HUES6 (cell line): ENCODE results near the gene NHSL1.

ENCODE experiments used
- H3K27ac ChIP-seq: 2 replicates; pipeline ENCODE4 v1.7.0; 2013; ENCODE audit warnings: low read depth, mild to moderate bottlenecking, low read length, inconsistent platforms
- H3K27me3 ChIP-seq: 2 replicates; pipeline ENCODE4 v1.6.1; 2013; ENCODE audit warnings: low read length; ENCODE audit not compliant: control insufficient read depth, insufficient read depth
- H3K36me3 ChIP-seq: 2 replicates; pipeline ENCODE4 v1.6.1; 2013; ENCODE audit warnings: low read length; ENCODE audit not compliant: control insufficient read depth, insufficient read depth
- H3K4me1 ChIP-seq: 2 replicates; pipeline ENCODE4 v1.6.1; 2013; ENCODE audit warnings: low read length; ENCODE audit not compliant: control insufficient read depth, insufficient read depth
- H3K4me3 ChIP-seq: 2 replicates; pipeline ENCODE4 v1.5.1; 2013; ENCODE audit warnings: low read depth, low read length
- H3K9ac ChIP-seq: one replicate; pipeline ENCODE4 v1.6.1; 2013; ENCODE audit warnings: mild to moderate bottlenecking, low read length
- H3K9me3 ChIP-seq: 2 replicates; pipeline ENCODE4 v1.6.1; 2013; ENCODE audit warnings: low read depth, low read length; ENCODE audit not compliant: control insufficient read depth, insufficient read depth

Gene NHSL1

GRCh38 chr6:138482816-138483215 lies 16.5 kb downstream of the NHSL1 start:
- Histone ChIP-seq H3K27ac (no peak overlapping the region), H3K4me1 (peaks cover 52% of the 10 kb centered on the region), H3K27me3 (no peaks in the 10 kb centered on the region)

GRCh38 chr6:138480279-138480949 lies 18.9 kb downstream of the NHSL1 start:
- Histone ChIP-seq H3K27ac (no peak overlapping the region), H3K9ac (no peak overlapping the region), H3K27me3 (no peaks in the 10 kb centered on the region), H3K36me3 (0 out of 2 replicates have a peak, but pooled peaks cover 4% of the 10 kb centered on the region), H3K9me3 (no peaks in the 10 kb centered on the region), H3K4me1 (peaks cover 31% of the 10 kb centered on the region), H3K4me3 (no peak overlapping the region)

More at GRCh38 chr6:138482816-138483215, 16.5 kb downstream of the NHSL1 start:
- no peak overlapping the region for H3K4me3 ChIP-seq
- H3K36me3 ChIP-seq = 0 out of 2 replicates have a peak, but pooled peaks cover 4% of the 10 kb centered on the region
- no peaks in the 10 kb centered on the region for H3K9me3 ChIP-seq
- H3K9ac ChIP-seq = no peak overlapping the region

DNA sequence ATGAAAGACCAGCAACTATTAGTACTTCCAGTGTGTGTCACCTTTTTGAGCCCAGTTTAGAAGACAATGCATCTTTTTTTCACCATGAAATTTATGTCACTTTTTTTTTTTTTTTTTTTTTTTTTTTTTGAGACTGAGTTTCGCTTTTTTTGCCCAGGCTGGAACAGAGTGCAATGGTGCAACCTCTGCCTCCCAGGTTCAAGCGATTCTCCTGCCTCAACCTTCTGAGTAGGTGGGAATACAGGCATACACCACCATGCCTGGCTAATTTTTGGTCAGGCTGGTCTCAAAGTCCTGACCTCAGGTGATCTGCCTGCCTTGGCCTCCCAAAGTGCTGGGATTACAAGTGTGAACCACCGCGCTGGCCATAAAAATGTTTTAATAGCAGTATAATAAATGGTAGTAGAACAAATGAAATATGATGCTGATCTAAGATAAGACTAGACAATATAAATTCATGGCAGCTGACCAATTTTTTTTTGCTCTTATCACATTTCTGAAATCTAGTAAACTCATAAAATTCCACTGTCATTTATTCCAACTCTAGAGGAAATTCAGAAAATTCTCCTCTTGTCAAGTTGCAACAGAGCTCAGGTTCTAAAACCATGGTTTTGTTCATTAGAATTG lies 21.3 kb downstream of the NHSL1 start:
- H3K4me3 ChIP-seq = no peak overlapping the region
- H3K36me3 ChIP-seq = 0 out of 2 replicates have a peak, but pooled peaks cover 4% of the 10 kb centered on the region
- peaks cover 17% of the 10 kb centered on the region; the same call in 1 of the 2 replicates for H3K4me1 ChIP-seq
- H3K27ac ChIP-seq = no peak overlapping the region
- no peaks in the 10 kb centered on the region for H3K27me3 ChIP-seq
- H3K9ac ChIP-seq = no peak overlapping the region
- H3K9me3 ChIP-seq = no peaks in the 10 kb centered on the region

- Histone ChIP-seq H3K27me3 (no peaks in the 10 kb centered on the region), H3K4me1 (peaks cover 11% of the 10 kb centered on the region; the same call in 1 of the 2 replicates), H3K9me3 (no peaks in the 10 kb centered on the region), H3K36me3 (no peaks in the 10 kb centered on the region), H3K9ac (no peak overlapping the region), H3K4me3 (no peak overlapping the region), H3K27ac (no peak overlapping the region)
Measured at GRCh38 chr6:138476116-138476515, 23.2 kb downstream of the NHSL1 start.

DNA sequence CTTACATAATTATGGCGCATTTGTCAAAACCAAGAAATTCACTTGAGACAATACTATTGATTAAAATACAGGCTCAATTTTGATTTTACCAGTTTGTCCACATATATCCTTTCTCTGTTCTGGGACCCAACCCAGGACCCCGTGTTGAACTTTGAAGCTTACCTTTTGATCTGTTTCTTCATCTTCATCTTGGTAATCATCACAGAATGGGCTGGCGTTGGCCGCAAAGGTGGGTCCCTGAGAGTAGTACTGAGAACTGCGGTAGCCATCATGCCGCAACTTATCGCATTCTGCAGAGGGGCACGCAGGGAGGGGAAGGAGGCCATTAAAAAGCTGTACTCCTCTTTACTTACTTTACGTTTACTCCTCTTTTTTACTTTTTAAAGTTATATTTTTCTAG lies 26.1 kb downstream of the NHSL1 start:
- H3K9ac ChIP-seq = no peak overlapping the region
- 0 out of 2 replicates have a peak, but pooled peaks cover 4% of the 10 kb centered on the region for H3K4me1 ChIP-seq
- no peaks in the 10 kb centered on the region for H3K27me3 ChIP-seq
- no peak overlapping the region for H3K27ac ChIP-seq
- H3K9me3 ChIP-seq = no peaks in the 10 kb centered on the region
- no peak overlapping the region for H3K4me3 ChIP-seq
- no peaks in the 10 kb centered on the region; the same call in none of the 2 replicates for H3K36me3 ChIP-seq

- Histone ChIP-seq H3K9me3 (no peaks in the 10 kb centered on the region), H3K27me3 (no peaks in the 10 kb centered on the region), H3K9ac (no peak overlapping the region), H3K36me3 (peaks cover 12% of the 10 kb centered on the region), H3K27ac (no peak overlapping the region), H3K4me3 (no peak overlapping the region), H3K4me1 (no peaks in the 10 kb centered on the region; the same call in 1 of the 2 replicates)
Measured at GRCh38 chr6:138468320-138469015, 30.8 kb downstream of the NHSL1 start.

GRCh38 chr6:138467901-138468300 lies 31.4 kb downstream of the NHSL1 start:
- H3K27ac ChIP-seq = no peak overlapping the region

GRCh38 chr6:138465007-138465645 lies 34.2 kb downstream of the NHSL1 start:
- Histone ChIP-seq H3K9ac (no peak overlapping the region), H3K27me3 (no peaks in the 10 kb centered on the region), H3K4me3 (no peak overlapping the region), H3K9me3 (no peaks in the 10 kb centered on the region), H3K4me1 (no peaks in the 10 kb centered on the region; the same call in 1 of the 2 replicates), H3K27ac (no peak overlapping the region), H3K36me3 (peaks cover 25% of the 10 kb centered on the region)

More at GRCh38 chr6:138467901-138468300, 31.4 kb downstream of the NHSL1 start:
- Histone ChIP-seq H3K4me1 (no peaks in the 10 kb centered on the region; the same call in 1 of the 2 replicates), H3K27me3 (no peaks in the 10 kb centered on the region), H3K9ac (no peak overlapping the region), H3K4me3 (no peak overlapping the region), H3K36me3 (peaks cover 16% of the 10 kb centered on the region), H3K9me3 (no peaks in the 10 kb centered on the region)

DNA sequence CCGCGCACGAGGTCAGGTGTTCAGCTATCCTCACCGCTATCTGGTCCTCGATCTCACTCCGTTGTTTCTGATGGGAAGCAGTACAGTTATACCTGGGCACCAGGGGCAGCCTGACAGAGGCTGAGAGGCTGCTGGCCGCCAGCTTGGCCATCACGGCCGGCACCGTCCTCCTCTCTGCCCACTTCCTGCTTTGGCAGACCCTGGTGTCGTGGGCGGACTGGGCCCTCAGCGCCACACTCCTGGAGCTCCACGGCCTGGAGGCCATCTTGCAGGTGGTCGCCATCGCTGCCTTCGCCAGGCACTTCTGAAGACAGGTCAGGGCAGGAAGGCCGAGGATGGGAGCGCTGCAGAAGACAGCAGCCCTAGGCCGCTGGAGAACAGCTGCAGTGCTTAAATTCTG lies 35.2 kb downstream of the NHSL1 start:
- Histone ChIP-seq H3K27ac (no peak overlapping the region), H3K4me1 (no peaks in the 10 kb centered on the region; the same call in 1 of the 2 replicates), H3K27me3 (no peaks in the 10 kb centered on the region), H3K9me3 (no peaks in the 10 kb centered on the region), H3K36me3 (peaks cover 25% of the 10 kb centered on the region), H3K9ac (no peak overlapping the region), H3K4me3 (no peak overlapping the region)

- Histone ChIP-seq H3K27me3 (no peaks in the 10 kb centered on the region), H3K4me3 (no peak overlapping the region), H3K9ac (no peak overlapping the region), H3K4me1 (no peaks in the 10 kb centered on the region; the same call in 1 of the 2 replicates), H3K9me3 (no peaks in the 10 kb centered on the region), H3K36me3 (peaks cover 25% of the 10 kb centered on the region), H3K27ac (no peak overlapping the region)
Measured at GRCh38 chr6:138461647-138462046, 37.6 kb downstream of the NHSL1 start.
